Measurements from ENCODE around the gene SRPK2.

SRPK2 gene

DNA sequence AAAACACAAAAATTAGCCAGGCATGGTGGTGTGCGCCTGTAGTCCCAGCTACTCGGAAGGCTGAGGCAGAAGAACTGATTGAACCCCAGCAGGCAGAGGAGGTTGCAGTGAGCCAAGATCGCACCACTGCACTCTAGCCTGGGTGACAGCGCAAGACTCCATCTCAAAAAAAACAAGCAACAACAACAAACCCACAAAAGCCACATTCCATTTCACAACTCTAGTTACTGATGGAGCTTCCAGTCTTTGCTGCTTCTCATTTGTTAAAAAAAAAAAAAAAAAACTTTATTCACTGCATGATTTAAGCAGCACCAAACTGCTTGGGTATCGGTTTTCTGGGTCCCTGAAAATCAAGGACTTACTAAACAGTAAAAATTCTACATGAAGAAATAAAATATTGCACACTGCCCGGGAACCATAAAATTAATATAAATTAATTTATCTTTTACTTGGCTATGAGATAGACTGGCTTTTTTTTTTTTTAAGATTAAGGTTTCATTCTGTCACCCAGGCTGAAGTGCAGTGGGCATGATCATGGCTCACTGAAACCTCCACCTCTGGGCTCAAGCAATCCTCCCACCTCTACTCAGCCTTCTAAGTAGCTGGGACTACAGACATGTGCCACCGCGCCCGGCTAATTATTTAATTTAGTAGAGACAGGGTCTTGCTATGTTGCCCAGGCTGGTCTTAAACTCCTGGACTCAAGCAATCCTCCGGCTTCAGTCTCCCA lies 42.0 kb downstream of the SRPK2 start:
- TF ChIP-seq, protein P1, sequence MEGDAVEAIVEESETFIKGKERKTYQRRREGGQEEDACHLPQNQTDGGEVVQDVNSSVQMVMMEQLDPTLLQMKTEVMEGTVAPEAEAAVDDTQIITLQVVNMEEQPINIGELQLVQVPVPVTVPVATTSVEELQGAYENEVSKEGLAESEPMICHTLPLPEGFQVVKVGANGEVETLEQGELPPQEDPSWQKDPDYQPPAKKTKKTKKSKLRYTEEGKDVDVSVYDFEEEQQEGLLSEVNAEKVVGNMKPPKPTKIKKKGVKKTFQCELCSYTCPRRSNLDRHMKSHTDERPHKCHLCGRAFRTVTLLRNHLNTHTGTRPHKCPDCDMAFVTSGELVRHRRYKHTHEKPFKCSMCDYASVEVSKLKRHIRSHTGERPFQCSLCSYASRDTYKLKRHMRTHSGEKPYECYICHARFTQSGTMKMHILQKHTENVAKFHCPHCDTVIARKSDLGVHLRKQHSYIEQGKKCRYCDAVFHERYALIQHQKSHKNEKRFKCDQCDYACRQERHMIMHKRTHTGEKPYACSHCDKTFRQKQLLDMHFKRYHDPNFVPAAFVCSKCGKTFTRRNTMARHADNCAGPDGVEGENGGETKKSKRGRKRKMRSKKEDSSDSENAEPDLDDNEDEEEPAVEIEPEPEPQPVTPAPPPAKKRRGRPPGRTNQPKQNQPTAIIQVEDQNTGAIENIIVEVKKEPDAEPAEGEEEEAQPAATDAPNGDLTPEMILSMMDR (conservative IDR thresholded peaks at IDR 0.05; ENCODE audit: control insufficient read depth, insufficient read depth, low read depth, low read length): no peak
- no peak overlapping the region for H3K4me3 ChIP-seq (ENCODE audit: control insufficient read depth, low read depth, low read length)
- no peak for DNase-seq (ENCODE audit: low read depth)

DNA sequence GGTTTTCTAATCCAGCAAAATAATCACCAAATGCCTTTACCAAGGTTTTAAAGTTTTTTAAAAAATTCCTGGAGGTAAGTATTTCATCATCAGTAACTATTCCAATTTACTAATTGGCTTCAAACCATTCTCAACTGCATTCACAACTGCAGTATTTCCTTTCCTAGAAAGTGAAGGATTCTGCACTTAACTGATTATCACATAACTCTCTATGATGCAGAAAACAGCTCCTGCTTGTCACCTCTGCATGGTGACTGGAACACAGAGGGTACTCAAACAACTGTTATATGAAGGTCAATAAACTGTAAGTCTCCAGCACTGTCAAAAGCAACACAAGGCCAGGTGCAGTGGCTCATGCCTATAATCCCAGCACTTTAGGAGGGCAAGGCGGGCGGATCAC lies 42.6 kb downstream of the SRPK2 start:
- TF ChIP-seq, protein P1 (conservative IDR thresholded peaks at IDR 0.05; ENCODE audit: control insufficient read depth, insufficient read depth, low read depth, low read length): no peak
- no peak overlapping the region for H3K4me3 ChIP-seq (ENCODE audit: control insufficient read depth, low read depth, low read length)
- no peak for DNase-seq (ENCODE audit: low read depth)

DNA sequence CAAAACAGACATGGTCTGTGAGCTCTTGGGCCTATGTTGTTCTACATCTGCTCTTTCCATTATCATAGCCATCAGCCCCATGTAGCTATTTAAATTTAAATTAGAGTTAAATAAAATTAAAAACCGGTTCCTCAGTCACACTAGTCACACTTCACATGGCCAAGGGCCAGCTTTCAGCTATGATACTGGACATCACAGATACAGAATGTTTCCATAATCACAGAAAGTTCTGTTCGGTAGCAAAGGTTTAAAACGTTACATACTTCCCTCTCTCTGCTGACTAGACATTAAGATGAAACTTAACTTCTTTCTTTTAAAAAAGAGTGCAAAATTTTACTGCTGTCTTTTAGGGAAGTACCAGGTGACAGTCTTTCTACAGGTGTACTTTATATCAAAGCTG lies 43.0 kb downstream of the SRPK2 start:
- TF ChIP-seq, protein P1 (conservative IDR thresholded peaks at IDR 0.05; ENCODE audit: control insufficient read depth, insufficient read depth, low read depth, low read length): no peak
- no peak for DNase-seq (ENCODE audit: low read depth)
- no peak overlapping the region for H3K4me3 ChIP-seq (ENCODE audit: control insufficient read depth, low read depth, low read length)

DNA sequence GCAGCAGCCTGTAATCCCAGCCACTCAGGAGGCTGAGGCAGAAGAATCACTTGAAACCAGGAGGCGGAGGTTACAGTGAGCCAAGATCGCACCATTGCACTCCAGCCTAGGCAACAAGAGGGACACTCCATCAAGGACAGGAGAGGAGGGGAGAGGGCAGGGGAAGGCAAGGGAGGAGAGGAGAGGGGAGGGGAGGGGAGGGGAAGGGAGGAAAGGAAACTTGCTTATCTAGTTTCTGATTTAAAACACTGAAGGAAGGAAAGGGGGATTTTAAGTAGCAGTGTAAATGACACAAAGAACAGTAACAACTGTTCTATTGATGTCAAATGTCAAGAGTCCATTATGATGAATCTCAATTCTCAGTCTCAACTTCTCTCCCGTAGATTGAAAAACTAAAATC lies 43.7 kb downstream of the SRPK2 start:
- no peak for DNase-seq (ENCODE audit: low read depth)
- TF ChIP-seq, protein P1 (conservative IDR thresholded peaks at IDR 0.05; ENCODE audit: control insufficient read depth, insufficient read depth, low read depth, low read length): no peak
- no peak overlapping the region for H3K4me3 ChIP-seq (ENCODE audit: control insufficient read depth, low read depth, low read length)

DNA sequence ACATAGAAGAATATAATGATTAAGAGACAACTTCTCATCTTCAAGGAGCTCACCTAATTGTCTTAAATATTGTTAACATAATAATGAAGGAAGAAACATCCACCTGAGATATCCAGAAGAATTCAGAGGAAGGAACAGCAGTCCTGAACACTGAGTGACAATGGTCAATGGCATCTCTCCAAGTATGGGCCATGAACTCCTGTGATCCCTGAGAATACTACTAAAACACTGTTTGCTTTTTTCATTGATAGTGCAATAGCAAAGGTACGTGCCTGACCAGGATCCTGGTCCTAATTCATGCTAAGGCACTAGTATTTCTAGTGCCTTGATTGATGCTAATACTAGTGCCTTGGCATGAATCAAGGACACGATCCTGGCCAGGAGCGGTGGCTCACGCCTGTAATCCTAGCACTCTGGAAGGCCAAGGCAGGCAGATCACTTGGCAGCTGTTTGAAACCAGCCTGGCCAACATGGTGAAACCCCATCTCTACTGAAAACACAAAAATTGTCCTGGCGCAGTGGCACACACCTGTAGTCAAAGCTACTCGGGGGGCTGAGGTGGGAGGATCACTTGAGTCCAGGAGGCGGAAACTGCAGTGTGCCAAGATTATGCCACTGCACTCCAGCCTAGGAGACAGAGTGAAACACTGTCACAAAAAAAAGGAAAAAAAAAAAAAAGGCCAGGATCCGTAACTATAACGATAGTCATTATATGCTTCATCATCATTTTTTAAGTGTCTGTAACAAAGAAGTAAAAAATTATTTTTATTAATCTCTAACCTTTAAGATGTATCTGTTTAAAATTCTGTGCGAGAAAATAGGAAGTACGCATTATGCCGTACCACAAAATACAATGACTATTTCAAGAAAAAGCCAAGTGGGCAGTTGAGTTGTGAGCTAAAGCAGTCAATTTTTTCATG lies 49.1 kb downstream of the SRPK2 start:
- TF ChIP-seq, protein P1 (conservative IDR thresholded peaks at IDR 0.05; ENCODE audit: control insufficient read depth, insufficient read depth, low read depth, low read length): no peak
- no peak overlapping the region for H3K4me3 ChIP-seq (ENCODE audit: control insufficient read depth, low read depth, low read length)

DNA sequence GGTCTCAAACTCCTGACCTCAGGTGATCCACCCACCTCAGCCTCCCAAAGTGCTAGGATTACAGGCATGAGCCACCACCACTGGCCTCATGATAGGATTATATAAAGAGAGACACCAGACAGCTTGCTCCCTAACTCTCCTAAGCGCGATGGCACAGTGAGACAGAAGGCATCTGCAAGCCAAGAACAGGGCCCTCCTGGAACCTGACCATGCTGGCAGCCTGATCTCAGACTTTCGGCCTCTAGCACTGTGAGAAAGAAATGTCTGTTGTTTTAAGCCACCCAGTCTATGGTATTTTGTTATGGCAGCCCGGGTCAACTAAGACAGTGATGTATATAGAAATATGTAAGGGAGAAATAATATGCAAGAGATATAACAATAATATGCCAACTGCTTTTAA lies 51.2 kb downstream of the SRPK2 start:
- TF ChIP-seq, protein P1 (conservative IDR thresholded peaks at IDR 0.05; ENCODE audit: control insufficient read depth, insufficient read depth, low read depth, low read length): no peak
- DNase-seq (ENCODE audit: low read depth): no peak
- H3K4me3 ChIP-seq (ENCODE audit: control insufficient read depth, low read depth, low read length): no peak overlapping the region

More for the DNA sequence above, 49.1 kb downstream of the SRPK2 start:
- no peak for DNase-seq (ENCODE audit: low read depth)
